ENCODE data around the gene CNTN2.

CNTN2 gene

DNA sequence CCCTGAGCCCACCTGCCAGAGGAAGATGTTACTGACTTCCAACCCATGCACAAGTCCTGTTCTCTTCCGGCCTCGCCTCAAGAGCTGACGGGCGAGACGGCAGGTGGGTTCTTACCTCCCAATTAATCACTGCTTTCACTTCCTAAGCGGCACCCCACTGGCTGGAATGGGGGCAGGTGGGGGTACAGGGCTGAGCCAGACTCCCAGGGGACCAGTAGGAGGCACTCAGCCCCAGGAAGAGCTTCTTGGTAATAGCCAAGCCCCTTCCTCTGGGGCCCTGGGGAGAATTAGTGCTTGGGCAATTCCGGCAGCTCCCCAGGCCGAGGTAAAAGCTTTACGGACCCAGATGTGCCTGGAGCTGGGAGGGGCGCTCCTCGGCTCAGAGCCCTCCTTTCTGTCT lies 9.7 kb downstream of the CNTN2 start:
- no peak overlapping the region for H3K4me3 ChIP-seq (ENCODE audit: low read depth, low read length)
- TF ChIP-seq, protein P1, sequence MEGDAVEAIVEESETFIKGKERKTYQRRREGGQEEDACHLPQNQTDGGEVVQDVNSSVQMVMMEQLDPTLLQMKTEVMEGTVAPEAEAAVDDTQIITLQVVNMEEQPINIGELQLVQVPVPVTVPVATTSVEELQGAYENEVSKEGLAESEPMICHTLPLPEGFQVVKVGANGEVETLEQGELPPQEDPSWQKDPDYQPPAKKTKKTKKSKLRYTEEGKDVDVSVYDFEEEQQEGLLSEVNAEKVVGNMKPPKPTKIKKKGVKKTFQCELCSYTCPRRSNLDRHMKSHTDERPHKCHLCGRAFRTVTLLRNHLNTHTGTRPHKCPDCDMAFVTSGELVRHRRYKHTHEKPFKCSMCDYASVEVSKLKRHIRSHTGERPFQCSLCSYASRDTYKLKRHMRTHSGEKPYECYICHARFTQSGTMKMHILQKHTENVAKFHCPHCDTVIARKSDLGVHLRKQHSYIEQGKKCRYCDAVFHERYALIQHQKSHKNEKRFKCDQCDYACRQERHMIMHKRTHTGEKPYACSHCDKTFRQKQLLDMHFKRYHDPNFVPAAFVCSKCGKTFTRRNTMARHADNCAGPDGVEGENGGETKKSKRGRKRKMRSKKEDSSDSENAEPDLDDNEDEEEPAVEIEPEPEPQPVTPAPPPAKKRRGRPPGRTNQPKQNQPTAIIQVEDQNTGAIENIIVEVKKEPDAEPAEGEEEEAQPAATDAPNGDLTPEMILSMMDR (IDR thresholded peaks at IDR 0.05; ENCODE audit: borderline replicate concordance, insufficient read depth, low read depth, low read length): no peak

DNA sequence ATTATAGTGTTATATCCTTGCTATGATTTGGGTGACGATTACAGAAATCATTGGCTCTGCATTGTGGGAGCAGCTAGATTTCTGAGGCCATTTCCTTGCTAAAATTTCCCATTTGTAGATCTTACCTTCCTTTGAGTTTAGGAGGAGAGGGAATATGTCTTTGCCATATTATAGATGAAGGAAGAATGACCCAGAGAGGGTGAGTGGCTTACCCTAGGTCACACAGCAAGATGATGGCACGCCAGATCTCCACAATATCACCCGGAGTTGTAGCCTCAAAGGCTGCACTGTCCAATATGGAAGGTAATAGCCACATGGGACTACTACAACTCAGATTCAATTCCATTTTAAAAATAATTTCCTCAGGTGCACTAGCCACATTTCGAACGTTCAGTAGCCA lies 10.3 kb downstream of the CNTN2 start:
- TF ChIP-seq, protein P1 (IDR thresholded peaks at IDR 0.05; ENCODE audit: borderline replicate concordance, insufficient read depth, low read depth, low read length): no peak
- no peak overlapping the region for H3K4me3 ChIP-seq (ENCODE audit: low read depth, low read length)

DNA sequence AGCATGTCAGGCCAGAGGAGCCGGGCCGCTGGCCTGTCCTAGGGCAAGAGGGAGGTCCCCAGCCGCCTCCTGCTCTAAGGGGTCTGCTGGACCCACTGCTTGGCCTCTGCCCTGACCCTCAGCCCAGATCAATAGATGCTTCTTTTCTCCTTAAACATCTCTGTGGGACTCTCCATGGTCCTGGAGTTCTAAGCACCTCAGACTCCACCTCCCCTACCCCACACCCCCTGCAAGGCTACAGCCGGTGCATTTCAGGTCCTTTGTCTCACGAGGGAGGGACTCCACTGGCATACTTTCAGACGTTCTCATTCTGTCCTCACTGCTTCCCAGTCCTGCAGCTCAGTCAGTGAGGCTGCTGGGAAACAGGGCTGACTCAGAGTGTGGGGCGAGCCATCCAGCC lies 11.0 kb downstream of the CNTN2 start:
- TF ChIP-seq, protein P1 (IDR thresholded peaks at IDR 0.05; ENCODE audit: borderline replicate concordance, insufficient read depth, low read depth, low read length): no peak
- no peak overlapping the region for H3K4me3 ChIP-seq (ENCODE audit: low read depth, low read length)

DNA sequence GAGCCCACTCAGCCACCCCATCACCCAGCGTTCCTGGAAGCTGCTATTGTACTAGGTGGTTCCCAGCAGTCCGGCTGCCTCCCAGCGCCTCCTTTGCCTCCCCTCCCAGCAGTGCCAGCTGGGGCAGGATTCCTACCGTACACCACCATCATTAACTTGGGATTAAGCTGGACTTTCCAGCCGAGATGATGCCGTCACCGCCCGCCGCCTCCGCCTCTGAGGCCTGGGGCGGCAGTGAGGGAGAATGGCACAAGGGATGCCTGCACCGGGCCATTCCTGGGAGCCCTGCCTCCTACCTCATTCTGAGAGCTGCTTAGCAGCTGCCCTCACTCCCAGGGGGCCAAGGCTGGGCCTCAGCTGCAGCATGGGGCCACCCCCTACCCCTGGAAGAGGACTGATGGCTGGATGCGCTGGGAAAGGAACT lies 13.2 kb downstream of the CNTN2 start:
- TF ChIP-seq, protein P1 (IDR thresholded peaks at IDR 0.05; ENCODE audit: borderline replicate concordance, insufficient read depth, low read depth, low read length): no peak
- no peak overlapping the region for H3K4me3 ChIP-seq (ENCODE audit: low read depth, low read length)

DNA sequence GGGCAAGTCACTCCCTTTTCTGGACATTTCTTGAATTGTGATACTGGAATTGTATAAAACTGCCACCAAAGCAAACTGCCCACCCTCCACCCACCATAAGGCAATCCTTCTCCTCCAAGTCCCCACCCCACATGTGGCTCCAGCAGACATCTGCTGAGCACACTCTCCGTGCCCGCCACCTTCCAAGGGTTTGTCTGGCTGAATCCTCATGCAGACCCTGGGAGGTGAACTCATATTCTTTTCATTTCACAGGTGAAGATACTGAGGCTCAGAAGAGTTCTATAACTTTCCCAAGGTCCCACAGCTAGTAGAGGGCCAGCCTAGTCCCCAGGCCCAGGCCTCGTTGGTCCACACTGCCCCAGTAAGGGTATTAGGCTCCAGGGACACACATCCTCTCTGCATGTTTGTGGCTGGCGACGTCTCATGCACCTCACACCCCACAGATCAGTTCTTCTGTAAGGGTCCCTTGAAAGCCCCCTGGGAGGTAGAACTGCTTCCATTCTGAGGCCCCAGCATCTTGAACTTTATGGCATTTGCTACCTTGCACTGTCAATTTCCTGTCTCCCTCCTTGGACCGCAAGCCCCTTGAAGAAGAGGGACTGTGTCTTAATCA lies 14.1 kb downstream of the CNTN2 start:
- TF ChIP-seq, protein P1 (IDR thresholded peaks at IDR 0.05; ENCODE audit: borderline replicate concordance, insufficient read depth, low read depth, low read length): no peak
- no peak overlapping the region for H3K4me3 ChIP-seq (ENCODE audit: low read depth, low read length)

DNA sequence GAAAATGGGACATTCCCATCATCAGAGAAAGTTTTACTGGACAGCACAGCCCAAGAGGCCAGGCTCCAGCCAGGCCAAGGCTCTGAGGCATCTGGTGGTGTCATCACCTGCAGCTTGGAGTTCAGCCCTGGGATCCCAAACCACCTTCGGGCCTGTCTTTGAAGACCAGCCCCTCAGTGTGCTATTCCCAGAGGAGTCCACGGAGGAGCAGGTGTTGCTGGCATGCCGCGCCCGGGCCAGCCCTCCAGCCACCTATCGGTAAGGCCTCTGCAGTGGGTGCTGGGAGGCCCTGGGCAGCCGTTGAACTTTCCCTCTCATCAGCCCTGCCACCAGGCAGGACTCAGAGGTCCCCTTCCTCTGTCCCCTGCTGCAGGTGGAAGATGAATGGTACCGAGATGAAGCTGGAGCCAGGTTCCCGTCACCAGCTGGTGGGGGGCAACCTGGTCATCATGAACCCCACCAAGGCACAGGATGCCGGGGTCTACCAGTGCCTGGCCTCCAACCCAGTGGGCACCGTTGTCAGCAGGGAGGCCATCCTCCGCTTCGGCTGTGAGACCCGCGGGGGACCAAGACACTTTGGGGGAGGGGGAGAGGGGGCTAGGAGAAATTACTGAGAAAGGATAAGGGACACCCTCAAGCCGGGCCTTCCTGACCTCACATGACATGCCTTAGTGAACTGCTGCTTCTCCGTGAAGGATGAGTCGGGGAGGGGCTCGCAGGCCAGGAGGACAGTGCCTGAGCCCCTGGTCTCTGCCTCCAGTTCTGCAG lies 15.0 kb downstream of the CNTN2 start:
- H3K4me3 ChIP-seq (ENCODE audit: low read depth, low read length): no peak overlapping the region
- TF ChIP-seq, protein P1 (IDR thresholded peaks at IDR 0.05; ENCODE audit: borderline replicate concordance, insufficient read depth, low read depth, low read length): no peak

DNA sequence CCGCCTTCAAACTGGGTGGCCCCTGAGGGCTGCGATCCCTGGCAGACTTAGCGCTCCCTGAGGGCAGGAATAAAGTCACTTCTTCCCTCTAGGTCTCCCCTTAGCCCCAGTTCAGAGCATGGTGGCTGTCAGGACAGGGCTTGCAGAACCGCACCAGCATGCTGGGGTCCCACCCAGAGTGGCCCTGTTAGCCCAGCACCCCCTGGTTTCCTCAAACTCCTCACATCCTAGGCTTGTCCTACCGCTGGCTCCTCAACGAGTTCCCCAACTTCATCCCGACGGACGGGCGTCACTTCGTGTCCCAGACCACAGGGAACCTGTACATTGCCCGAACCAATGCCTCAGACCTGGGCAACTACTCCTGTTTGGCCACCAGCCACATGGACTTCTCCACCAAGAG lies 15.8 kb downstream of the CNTN2 start:
- H3K4me3 ChIP-seq (ENCODE audit: low read depth, low read length): no peak overlapping the region
- TF ChIP-seq, protein P1 (IDR thresholded peaks at IDR 0.05; ENCODE audit: borderline replicate concordance, insufficient read depth, low read depth, low read length): no peak

Measured in GM12875 (cell line).